NCI-H2196 (cell line): ENCODE measurements around the gene ITGA3.
A peak's percentile ranks its signal among the peaks of the same experiment; 100 is the strongest.

Experiments
- DNase-seq: peaks from one replicate; lab custom pipeline; 2025; ENCODE audit not compliant: unreplicated experiment; lab: John Stamatoyannopoulos, UW

Gene ITGA3

GRCh38 chr17:50090971-50091917, 35.3 kb downstream of the ITGA3 start:
- no peak for DNase-seq

- DNase-seq, result no peak
Observed at GRCh38 chr17:50091918-50092285, 36.0 kb downstream of the ITGA3 start.

- DNase-seq, result no peak
Observed at GRCh38 chr17:50093246-50093645, 37.3 kb downstream of the ITGA3 start.

GRCh38 chr17:50093807-50094206, 37.9 kb downstream of the ITGA3 start:
- DNase-seq, result no peak

- DNase-seq, result peak; percentile 92
Observed at GRCh38 chr17:50094243-50094752, 38.4 kb downstream of the ITGA3 start.

- peak; percentile 97 for DNase-seq
Observed at GRCh38 chr17:50094753-50095619, 39.1 kb downstream of the ITGA3 start, which contains the start of gene PDK2. TSS of gene PDK2 (plus strand) at chr17:50095351. CDS start at chr17:50095436, 85 bp downstream.

GRCh38 chr17:50095626-50096037, 39.7 kb downstream of the ITGA3 start:
- no peak for DNase-seq

GRCh38 chr17:50096092-50096491, 40.2 kb downstream of the ITGA3 start:
- DNase-seq, result no peak

- no peak for DNase-seq
Observed at GRCh38 chr17:50096758-50097157, 40.8 kb downstream of the ITGA3 start.

- no peak for DNase-seq
Observed at GRCh38 chr17:50097455-50097854, 41.5 kb downstream of the ITGA3 start.

GRCh38 chr17:50097926-50098325, 42.0 kb downstream of the ITGA3 start:
- no peak for DNase-seq

- DNase-seq, result no peak
Observed at GRCh38 chr17:50098583-50098982, 42.7 kb downstream of the ITGA3 start.

- no peak for DNase-seq
Observed at GRCh38 chr17:50099003-50099402, 43.1 kb downstream of the ITGA3 start.

- DNase-seq, result no peak
Observed at GRCh38 chr17:50100480-50100883, 44.6 kb downstream of the ITGA3 start.

- DNase-seq, result no peak
Observed at GRCh38 chr17:50100921-50101345, 45.0 kb downstream of the ITGA3 start.

GRCh38 chr17:50101346-50102163, 45.6 kb downstream of the ITGA3 start:
- DNase-seq, result no peak

GRCh38 chr17:50102164-50102991, 46.5 kb downstream of the ITGA3 start:
- DNase-seq, result no peak

GRCh38 chr17:50103252-50103651, 47.3 kb downstream of the ITGA3 start:
- DNase-seq, result no peak

GRCh38 chr17:50103941-50104340, 48.0 kb downstream of the ITGA3 start:
- DNase-seq, result no peak

- no peak for DNase-seq
Observed at GRCh38 chr17:50105811-50106210, 49.9 kb downstream of the ITGA3 start.
